ENCODE data around the gene AMZ1.

AMZ1 gene

DNA sequence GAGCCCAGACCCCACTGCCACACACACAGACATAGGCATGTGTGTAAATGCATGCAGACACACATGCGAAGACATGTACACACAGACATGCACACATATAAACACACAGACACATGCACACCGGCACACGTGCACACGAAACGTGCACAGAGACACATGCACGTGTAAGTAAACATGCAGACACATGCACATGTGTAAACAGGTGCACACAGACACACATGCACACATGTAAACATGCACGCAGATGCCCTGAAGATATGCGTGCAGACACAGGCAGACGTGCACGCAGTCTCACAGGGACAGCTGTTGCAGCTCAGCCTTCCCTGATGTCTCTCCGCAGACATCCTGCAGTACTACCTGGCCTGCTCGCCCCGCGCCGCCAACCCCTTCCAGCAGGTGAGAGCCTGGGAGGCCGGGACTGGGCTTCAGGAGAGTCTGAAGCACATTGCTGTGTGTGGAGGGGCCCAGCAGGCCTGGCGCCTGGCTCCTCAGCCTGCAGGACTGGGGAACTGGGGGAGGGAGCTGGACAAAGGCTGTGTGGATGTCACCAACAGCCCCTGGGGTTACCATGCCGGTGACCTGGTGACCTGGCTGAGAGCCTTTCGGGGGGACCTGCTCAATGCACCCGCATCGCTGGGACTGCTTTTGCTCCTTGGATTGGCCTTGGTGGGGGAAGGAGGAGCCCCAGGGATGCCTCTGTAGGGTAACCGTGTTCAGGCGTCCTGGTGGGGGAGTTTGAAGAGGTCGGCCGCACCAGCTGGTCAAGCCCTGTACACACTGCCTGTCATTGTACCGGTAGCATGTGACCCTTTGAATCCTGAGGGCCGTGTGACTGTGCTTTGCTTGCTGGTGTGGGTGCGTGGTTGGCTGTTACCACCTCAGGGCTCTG is 35.9 kb upstream of the AMZ1 start:
- no peak overlapping the region for H3K4me3 ChIP-seq (ENCODE audit: low read depth, low read length)
- no peak for DNase-seq (ENCODE audit: low read depth)
- TF ChIP-seq, protein P1, sequence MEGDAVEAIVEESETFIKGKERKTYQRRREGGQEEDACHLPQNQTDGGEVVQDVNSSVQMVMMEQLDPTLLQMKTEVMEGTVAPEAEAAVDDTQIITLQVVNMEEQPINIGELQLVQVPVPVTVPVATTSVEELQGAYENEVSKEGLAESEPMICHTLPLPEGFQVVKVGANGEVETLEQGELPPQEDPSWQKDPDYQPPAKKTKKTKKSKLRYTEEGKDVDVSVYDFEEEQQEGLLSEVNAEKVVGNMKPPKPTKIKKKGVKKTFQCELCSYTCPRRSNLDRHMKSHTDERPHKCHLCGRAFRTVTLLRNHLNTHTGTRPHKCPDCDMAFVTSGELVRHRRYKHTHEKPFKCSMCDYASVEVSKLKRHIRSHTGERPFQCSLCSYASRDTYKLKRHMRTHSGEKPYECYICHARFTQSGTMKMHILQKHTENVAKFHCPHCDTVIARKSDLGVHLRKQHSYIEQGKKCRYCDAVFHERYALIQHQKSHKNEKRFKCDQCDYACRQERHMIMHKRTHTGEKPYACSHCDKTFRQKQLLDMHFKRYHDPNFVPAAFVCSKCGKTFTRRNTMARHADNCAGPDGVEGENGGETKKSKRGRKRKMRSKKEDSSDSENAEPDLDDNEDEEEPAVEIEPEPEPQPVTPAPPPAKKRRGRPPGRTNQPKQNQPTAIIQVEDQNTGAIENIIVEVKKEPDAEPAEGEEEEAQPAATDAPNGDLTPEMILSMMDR (IDR thresholded peaks at IDR 0.05; ENCODE audit: insufficient read depth, low read depth, low read length, missing control alignments): no peak

DNA sequence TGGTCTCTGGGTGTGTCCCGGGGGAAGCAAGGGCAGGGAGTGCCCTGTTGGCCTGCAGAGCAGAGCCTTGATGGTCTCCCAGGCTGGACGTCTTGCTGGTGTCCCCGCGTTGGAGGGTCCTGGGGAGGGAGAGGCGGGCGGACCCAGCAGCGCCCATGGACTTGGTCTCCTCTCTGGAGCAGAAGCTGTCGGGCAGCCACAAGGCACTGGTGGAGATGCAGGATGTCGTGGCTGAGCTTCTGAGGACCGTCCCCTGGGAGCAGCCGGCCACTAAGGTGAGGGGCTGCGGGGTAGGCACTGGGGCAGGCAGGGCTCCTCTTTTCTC is 35.3 kb upstream of the AMZ1 start:
- no peak for DNase-seq (ENCODE audit: low read depth)
- H3K4me3 ChIP-seq (ENCODE audit: low read depth, low read length): no peak overlapping the region
- TF ChIP-seq, protein P1 (IDR thresholded peaks at IDR 0.05; ENCODE audit: insufficient read depth, low read depth, low read length, missing control alignments): no peak

DNA sequence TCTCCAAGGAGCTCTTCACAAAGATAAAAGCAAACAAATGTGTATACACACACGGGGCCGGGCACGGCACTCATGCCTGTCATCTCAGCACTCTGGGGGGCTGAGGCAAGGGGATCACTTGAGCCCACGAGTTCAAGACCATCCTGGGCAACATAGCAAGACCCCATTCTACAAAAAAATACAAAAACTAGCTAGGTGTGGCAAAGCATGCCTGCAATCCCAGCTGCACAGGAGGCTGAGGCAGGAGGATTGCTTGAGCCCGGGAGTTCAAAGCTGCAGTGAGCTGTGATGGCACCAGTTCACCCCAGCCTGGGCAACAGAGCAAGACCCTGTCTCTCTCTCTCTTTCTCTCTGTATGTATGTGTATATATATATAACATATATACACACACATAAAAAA is 33.9 kb upstream of the AMZ1 start:
- TF ChIP-seq, protein P1 (IDR thresholded peaks at IDR 0.05; ENCODE audit: insufficient read depth, low read depth, low read length, missing control alignments): no peak

DNA sequence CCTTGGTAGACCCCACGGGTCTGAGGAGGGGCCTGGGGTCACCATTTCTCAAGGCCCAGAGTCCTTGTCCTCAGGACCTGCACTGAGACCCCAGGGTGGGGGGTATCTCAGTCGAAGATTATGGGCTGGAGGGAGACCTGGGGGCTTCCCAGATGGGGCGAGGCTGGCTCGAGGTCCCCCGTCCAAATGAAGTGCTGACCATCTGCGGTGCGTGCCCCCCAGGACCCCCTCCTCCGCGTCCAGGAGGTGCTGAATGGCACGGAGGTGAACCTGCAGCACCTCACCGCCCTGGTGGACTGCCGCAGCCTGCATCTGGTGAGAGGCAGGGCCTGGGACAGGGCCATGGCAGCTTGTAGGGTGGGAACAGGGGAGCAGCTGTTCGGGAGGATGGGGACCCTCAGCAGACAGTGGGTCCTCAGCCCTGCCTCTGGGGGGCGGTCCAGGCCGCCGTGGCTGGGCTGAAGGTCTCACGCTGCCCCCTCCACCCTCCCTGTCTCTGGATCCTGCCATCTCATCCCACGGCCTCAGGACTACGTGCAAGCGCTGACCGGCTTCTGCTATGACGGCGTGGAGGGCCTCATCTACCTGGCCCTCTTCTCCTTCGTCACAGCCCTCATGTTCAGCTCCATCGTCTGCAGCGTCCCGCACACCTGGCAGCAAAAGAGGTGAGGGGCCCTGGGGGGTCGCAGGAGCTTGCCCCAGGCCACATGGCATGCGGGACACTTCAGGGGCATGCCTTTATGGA is 32.0 kb upstream of the AMZ1 start:
- TF ChIP-seq, protein P1 (IDR thresholded peaks at IDR 0.05; ENCODE audit: insufficient read depth, low read depth, low read length, missing control alignments): no peak
- no peak for DNase-seq (ENCODE audit: low read depth)

More for the DNA sequence above, 33.9 kb upstream of the AMZ1 start:
- no peak for DNase-seq (ENCODE audit: low read depth)
- no peak overlapping the region for H3K4me3 ChIP-seq (ENCODE audit: low read depth, low read length)

DNA sequence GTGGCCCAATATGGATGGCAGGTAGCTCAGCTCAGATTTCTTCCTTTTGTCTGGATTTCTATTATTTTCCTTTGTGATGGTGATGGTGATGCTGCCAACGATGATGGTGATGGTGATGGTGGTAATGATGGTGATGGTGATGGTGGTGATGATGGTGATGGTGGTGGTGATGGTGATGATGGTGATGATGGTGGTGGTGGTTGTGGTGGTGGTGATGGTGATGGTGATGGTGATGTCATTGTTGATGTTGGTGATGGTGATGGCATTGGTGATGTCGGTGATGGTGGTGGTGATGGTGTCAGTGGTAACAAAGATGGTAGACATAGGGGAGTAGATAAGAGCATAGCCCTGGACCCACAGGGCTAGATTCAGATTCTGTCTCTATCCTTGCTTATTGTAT is 30.8 kb upstream of the AMZ1 start:
- TF ChIP-seq, protein P1 (IDR thresholded peaks at IDR 0.05; ENCODE audit: insufficient read depth, low read depth, low read length, missing control alignments): no peak
- no peak overlapping the region for H3K4me3 ChIP-seq (ENCODE audit: low read depth, low read length)
- DNase-seq (ENCODE audit: low read depth): no peak

More for the DNA sequence above, 32.0 kb upstream of the AMZ1 start:
- no peak overlapping the region for H3K4me3 ChIP-seq (ENCODE audit: low read depth, low read length)

DNA sequence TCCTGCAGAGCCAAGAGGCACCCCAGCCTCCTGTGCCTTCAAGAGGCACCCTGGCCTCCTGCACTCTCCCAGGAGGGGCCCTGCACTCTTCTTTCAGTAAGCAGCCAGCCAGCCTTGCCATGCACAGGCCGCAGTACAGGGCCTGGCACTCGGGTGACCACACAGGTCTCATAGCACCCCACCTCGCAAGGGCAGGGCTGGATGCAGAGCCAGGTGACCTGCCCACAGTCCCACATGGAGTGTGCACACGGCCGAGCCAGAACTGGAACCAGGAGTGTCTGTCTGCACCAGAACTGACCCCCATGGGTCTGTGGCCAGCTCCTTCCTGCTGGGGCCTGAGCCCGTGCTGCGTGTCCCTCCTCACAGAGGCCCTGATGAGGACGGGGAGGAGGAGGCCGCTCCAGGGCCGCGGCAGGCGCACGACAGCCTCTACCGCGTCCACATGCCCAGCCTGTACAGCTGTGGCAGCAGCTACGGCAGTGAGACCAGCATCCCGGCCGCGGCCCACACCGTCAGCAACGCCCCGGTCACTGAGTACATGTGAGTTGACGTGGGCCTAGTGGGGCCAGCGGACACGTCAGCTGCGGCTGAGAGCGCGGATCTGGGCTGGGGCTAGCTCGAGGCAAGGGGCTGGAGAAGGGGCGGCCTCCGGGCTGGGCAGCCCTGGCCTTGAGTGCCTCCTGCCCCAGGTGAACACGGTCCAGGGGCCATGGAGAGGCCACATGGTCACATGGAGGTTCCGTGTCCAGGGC is 29.9 kb upstream of the AMZ1 start:
- TF ChIP-seq, protein P1 (IDR thresholded peaks at IDR 0.05; ENCODE audit: insufficient read depth, low read depth, low read length, missing control alignments): no peak
- DNase-seq (ENCODE audit: low read depth): no peak
- H3K4me3 ChIP-seq (ENCODE audit: low read depth, low read length): no peak overlapping the region

Measured in GM12865 (cell line).